SK-N-DZ (cell line): Measurements from ENCODE around the gene CEP83.
"Not testable (repeated sequence)": the region's sequence is repeated elsewhere in the genome, so short reads cannot be mapped to it uniquely, and the experiment has no call there.

ENCODE experiments used
- DNase-seq: peaks from one replicate; pipeline ENCODE4 v3.0.0-alpha.2; 2015; ENCODE audit warnings: low spot score

CEP83 gene

DNA sequence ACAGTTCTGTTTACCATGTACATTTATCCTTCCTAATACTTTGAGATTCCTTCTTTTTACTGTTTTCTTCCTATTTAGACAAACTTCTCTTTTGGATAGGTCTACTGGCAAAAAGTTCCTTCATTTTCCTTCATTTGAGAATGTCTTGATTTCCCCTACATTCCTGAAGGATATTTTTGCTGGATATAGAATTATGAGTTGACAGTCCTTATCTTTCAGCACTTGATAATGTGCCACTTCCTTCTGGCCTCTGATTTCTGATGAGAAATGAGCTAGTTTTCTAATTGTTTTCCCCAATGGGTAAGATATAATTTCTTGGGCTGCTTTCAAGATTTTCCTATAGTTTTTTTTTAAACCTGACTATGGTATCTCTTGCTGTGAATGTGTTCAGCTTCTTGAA is 75.6 kb downstream of the CEP83 start:
- no peak for DNase-seq

DNA sequence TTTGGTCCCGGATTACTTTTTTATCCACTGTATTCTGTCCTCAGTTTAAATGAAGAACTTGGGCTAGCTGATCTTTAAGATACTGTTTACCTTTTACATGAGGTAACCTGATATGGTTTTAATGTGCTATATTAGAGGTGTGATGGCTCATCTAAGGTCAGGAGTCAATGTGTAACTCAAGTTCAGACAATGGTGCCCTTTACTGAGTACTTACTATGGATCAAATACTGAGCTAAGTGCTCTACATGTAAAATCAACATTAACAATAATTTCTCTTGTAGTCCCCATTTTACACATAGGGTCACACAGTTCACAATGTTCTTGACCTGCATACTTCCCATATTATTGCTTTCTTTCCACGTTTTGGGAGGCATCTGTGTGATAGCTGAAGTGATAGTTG is 79.2 kb downstream of the CEP83 start:
- DNase-seq, result no peak

DNA sequence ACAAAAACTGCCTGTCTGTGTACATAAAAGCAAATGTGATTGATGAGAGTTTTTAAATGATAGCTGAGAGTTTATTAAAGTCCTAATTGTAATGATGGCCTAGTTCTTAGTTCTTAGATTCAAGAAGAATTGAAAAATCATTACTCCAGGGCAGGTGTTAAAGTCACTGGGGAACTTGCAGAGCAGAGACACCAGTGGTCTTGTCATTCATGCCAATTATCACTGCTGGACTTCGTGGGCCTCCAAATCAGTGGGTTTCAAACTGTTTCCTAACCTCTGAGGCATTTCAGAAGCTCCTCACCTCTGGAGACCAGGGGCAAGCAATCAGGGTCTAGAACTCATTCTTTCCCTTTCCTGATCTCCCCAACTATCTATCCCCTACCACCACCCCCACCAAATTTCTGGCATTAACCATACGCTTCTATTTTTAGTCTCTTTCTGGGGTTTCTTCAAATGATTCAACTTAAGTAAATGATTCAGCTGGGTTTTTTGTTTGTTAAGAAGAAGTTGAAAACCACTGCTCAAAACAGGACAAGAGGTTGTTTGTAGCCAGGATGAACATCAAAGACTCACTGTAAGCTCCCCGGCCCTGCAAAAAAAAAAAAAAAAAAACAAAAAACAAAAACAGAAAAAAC is 80.1 kb downstream of the CEP83 start:
- no peak for DNase-seq

DNA sequence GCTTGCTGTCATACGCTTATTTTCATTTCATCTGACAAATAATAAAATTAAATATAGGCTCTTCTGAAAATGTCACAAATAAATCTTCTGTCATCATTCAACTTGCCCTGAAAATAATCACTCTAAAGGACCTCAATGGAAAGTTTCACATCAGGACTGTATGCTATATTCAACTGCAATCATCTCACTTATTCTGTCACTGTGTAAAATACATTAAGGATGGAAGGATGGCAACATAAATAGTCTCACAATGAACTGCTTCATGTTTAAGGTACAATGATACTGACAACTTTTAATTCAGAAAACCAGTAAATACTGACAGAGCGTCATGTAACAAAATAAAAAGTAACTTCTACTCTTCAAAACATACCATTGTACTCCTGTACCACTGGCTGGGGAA is 82.1 kb downstream of the CEP83 start:
- no peak for DNase-seq

DNA sequence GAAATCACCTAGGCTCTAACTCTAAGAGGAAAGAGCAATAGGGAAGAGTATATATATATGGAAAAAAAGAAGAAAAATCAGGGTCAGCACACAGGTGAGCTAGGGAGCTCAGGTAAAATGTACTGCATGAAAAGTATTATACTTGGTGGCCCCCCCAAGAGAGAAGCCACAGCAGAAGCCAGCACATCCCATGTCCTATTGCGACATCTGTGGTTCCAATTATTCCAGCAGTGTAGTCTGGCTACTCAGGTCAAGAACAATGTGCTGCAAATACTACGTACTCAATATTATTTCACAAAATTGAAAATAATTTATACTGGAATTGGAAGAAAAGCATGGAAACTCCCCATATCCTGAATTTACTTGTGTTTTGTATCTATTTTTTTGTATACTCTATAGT is 85.5 kb downstream of the CEP83 start:
- DNase-seq, result no peak

DNA sequence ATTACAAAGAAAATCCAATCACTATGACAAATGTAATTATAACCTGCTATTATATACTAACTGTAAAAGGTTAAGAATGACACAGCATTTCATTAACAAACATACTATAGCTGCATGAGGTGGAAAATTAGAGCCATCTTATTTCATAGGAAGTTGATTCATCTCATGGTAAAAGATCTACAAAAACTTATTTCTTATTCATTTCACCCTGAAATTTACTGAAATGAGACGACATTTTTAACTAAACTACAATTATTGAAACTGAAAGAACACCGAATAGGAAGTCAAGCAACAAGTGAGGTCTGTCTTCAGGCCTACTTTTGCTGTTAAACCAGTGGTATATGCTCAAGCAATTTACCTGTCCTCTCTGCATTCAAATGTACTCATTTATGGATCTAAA is 87.2 kb downstream of the CEP83 start:
- DNase-seq, result no peak

DNA sequence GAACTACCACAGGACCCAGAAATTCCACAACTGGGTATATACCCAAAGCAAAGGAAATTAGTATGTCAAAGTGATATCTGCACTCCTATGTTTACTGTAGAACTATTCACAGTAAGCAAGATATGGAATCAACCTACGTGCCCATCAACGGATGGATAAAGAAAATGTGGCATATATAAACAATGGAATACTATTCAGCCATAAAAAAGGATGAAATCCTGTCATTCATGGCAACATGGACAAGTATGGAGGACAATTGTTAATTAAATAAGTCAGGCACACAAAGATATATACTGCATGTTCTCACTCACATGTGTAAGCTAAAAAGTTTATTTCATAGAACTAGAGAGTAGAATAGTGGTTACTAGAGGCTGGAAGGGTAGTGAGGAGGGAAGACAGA is 97.0 kb downstream of the CEP83 start:
- no peak for DNase-seq

DNA sequence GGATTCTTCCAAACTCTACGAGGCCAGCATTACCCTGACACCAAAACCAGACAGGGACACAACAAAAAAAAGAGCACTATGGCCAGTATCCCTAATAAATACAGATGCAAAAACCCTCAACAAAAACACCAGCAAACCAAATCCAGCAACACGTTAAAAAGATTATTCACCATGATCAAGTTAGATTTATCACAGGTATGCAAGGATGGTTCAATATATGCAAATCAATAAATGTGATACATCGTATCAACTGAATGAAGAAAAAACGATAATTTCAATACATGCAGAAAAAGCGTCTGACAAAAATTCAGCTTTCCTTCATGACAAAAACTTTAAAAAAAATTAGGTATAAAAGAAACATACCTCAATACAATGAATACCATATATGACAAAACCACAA is 99.9 kb downstream of the CEP83 start:
- DNase-seq, result no peak

DNA sequence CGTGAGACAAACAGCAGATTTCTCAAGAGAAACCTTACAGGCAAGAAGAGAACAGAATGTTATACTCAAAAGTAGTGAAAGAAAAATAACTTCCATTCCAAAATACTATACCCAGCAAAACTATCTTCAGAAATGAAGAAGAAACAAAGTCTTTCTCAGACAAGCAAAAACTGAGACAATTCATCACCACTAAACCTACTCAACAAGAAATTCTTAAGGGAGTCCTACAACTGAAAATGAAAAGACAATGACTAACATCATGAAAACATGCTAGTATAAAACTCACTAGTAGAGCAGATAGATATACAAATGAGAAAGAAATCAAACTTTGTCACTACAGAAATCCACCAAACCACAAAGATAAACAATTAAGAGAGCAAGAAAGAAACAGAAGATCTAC is 106.5 kb downstream of the CEP83 start:
- no peak for DNase-seq

DNA sequence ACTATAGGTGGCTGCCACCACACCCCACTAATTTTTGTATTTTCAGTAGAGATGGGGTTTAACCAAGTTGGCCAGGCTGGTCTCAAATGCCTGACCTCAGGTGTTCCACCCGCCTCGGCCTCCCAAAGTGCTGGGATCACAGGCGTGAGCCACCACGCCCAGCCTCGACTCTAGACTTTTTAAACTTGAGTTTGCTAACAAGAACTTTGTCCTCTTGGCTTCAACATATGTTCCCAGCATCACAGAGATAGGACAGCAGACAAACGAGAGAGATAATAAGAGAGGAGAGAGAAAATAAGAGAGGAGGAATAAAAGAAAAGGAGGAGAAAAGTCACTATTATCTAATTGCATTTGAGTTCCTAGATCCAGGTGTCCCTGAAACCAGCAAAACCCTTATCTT is 119.1 kb downstream of the CEP83 start:
- DNase-seq, result no peak

DNA sequence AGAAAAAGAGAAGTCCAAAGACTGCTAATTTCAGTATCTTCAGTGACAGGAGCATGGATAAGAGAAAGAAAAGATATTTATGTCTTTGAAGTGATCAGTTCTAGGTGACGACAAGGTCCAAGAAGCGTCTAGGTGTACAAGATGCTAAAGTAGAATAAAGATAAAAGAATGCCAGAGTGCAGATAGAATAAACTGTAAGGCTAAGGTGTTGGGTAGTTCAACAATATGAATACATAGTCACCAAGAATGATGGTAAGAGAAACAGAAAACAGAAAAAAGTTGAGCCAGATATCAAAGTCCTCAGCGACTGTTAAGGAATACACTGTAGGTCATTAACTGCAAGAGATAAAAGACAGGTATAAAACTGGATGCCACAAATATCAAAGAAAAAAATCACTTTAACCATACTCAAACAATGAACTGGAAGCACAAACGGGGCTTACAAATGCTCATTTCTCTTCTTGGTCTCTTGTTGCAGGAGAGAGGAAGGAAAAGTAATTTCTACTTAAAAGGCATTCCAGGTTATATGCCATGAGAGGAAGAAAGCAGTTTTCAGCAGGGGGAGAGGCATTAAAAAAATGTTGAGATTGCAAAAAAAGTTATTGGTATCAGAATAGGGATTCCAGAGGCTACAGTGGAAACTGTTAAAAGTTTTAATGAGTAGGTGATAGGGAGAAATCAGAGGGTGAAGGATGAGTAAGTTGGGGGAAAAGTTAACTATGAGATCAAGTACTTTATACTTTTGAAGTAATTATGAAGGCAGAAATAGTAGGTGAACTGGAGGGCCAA is 121.5 kb downstream of the CEP83 start:
- DNase-seq, result no peak

DNA sequence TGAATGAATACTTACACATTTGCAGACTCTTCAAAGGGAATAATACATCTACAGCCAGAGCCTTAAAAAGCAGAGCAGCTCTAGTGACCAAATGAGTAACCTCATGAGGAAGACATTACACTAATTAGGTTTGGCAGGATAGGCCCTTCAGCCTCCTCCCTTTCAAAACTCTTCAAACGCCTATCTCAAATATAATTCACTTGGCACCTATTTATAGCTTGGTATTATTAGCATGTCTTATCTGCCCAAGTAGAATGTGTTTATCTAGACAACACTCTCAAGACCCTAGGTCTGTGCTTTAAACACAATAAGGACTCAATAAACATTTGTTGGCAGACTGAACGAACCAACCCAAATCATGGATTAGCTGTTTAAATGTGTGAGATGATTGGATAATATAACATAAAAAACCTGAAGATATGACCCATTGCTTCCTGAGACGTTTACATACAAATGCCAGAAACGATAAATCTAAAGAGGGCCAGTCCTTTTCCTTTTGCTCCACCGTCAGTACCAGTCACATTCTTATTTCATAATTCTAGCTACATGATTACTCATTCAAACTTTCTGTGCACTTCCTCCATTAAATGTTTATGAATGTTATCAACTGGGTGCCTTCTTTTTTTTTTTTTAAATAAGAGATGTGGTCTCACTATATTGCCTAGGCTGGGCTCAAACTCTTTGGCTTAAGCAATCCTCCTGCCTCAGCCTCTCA is 123.3 kb downstream of the CEP83 start:
- DNase-seq, result no peak

DNA sequence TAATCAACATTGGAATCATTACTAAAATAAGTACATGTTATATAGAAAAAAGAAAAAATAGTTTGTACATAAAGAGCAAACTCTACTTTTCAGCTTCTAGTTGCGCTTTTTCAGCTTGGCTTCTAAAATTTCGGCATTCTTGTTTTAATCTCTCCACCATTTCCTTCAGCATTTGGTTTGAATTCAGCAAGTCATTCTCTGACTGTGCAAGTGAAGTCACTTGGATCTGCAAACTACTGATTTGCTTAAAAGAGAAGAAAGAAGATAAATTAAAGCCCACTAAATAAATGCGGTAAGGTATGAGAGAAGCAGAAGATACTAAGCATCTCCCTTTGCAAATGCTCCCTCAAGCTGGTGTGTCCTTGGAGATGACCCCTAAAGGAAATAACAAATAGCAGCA is 126.3 kb downstream of the CEP83 start:
- no peak for DNase-seq

DNA sequence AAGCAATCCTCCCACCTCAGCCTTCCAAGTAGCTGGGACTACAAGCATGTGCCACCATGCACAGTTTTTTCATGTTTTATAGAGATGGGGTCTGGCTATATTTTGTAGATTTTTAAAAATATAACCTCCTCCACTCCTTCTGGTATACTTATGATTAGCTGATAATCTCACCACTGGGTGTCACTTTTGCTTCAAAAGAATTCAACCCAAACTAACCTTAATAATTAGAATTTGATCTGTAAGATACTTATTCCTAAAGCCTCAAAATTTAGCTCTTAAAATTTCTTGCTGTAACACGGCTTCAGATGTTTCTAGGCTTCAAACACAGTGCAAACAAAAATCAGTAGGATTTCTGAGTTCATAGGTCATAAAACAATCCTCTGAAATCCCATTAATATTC is 130.3 kb downstream of the CEP83 start:
- no peak for DNase-seq

DNA sequence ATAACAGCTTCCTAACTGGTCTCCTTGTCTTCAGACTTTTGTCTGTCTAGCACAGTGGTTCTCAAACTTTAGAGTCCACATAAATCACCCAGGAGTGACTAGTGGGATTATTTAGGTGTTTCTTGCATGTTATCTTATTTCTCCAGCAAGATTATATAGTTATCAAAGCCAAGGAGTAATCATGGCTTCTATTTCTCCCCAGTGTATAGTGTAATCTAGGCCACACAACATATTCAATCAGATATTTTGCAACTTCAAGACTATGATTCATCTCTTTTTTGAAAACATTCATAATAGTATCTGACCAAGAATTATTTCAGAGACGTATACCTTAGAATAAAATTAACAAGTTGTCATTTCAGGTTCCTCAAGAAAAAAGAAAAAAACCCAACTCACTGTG is 131.9 kb downstream of the CEP83 start:
- DNase-seq, result no peak

DNA sequence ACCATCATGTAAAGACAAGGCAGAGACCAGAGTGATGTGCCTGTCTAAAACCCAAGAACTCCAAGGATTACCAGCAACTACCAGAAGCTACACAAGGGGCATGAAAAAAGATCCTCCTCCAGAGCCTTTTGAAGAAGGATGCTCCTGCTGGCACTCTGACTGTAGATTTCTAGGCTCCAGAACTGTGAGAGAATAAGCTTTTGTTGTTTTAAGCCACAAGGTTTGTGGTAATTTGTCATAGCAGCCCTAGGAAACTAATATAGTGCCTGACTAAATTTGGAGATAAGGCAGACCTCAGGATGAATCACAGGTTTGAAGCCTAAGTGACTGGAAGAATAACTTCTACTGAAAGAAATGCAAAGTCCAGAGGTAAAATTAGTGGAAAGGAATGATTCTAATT is 132.9 kb downstream of the CEP83 start:
- DNase-seq, result no peak

DNA sequence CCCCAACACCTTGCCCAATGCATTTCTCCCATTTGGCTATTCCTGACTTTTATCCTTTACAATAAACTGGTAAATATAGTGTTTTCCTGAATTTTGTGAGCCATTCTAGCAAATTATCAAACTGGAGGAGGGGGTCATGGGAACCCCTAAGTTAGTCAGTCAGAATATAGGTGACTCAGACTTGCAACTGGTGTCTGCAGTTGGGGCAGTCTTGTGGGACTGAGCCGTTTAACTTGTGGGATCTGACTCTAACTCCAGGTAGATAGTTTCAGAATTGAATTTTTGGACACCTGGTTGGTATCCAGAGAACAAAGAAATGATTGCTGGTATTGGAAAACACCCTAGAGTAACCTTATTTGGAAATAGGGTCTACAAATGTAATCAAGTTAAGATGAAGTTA is 133.4 kb downstream of the CEP83 start:
- no peak for DNase-seq

DNA sequence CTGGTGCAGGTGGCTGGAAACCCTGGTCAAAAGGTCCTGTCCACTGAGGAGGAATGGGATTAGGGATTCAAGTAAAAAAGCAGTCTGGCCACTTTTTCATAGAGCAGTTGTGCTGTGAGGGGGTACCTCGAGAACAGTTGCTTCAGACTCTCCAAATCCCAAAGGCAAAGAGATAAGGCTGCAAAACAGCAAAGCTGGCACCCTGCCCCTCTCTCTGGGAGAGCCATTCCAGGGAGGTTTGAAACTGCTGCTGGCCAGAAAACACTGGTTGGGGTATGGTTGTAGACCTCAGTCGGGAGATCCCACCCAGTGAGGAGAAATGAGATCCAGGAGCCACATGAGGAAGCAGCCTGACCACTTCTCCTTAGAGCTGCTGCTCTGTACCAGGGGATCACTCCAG is 137.3 kb downstream of the CEP83 start:
- no peak for DNase-seq

DNA sequence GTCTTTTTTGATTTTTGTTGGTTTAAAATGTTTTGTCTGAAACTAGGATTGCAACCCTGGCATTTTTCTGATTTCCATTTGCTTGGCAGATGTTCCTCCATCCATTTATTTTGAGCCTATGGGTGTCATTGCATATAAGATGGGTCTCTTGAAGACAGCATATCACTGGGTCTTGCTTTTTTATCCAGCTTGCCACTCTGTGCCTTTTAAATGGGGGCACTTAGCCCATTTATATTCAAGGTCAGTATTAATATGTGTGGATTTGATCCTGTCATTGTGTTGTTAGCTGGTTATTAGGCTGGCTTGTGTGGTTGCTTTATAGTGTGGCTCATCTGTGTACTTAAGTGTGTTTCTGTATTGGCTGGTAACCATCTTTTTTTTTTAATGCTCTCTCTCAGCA is 139.6 kb downstream of the CEP83 start:
- DNase-seq, result no peak

DNA sequence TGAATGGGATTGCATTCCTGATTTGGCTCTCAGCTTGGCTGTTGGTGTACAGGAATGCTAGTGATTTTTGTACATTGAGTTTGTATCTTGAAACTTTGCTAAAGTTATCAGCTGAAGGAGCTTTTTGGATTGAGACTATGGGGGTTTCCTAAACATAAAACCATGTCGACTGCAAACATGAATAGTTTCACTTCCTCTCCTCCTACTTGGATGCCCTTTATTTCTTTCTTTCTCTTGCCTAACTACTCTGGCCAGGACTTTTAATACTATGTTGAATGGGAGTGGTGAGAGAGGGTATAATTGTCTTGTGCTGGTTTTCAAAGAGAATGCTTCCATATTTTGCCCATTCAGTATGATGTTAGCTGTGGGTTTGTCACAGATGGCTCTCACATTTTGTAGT is 141.5 kb downstream of the CEP83 start:
- no peak for DNase-seq

DNA sequence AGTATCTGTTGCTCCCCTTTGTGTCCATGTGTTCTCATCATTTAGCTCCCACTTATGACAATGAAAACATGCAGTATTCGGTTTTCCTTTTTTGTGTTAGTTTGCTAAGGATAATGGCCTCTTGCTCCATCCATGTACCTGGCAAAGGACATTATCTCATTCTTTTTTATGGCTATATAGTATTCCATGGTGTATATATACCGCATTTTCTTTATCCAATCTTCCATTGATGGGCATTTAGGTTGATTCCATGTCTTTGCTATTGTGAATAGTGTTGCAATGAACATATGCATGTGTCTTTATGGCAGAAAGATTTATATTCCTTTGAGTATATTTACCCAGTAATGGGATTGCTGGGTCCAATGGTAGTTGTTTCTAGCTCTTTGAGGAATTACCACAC is 143.1 kb downstream of the CEP83 start:
- not testable (repeated sequence) for DNase-seq

DNA sequence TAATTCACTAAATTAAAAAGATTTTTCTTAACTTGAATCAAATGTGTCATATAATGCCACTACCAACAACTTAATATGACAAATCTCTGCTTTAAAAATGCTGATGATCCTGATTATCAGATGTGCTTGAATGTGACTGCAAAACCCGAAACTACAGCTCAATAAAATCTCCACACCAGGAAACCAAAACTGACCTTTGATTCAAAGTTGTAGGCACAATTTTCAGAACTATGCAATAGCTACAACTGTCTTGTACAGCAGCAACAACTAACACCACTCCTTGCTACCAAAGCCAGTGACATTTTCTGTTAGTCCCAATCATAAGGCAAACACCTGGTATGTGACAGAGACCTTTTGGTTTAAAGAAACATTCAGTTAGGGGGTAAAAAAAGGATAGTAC is 147.3 kb downstream of the CEP83 start:
- DNase-seq, result no peak

DNA sequence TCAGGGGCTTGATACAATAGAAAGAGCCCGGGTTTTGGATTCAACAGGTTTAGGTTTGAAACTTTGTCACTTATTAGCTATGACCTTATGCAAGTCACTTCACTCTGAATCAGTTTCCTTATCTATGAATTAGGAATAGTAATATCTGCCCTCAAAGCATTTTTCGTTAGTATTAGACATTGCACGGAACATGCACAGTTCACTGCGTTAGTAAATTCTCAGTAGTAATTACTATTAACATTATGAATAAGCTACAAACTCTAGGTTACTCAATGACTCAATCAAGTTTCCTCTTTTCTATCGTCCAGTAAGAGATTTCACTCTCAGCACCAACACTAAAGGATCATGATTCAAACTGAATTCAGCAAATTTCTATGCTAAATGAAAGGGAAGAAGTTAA is 150.3 kb downstream of the CEP83 start:
- no peak for DNase-seq
